ENCODE data around the gene HGFAC.

DNA sequence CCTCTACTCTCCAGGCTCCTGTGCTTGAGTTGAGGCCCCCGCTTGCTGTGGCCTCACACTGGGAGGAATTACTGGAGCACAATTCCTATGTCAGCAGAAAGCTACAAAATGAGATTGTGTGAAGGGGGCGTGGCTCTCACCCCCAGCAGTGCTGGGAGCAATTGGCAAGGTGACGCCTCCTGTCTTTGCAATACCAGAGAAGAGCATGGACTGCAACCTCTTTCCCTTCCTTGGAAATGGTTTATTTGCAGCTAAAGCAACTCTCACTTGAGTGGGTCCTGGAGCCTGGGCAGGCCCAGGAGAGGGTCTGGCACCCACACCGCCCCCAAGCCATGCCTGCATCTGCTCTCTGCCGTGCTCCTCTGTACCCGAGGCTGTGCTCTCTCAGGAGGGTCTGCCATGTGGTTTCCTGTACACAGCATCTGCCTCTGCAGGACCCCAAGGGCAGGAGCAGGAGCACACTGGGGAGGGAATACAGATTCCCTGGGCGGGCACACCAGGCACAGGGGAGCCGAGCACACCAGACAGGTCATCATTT lies 32.9 kb upstream of the HGFAC start:
- TF ChIP-seq POLR2A (IDR thresholded peaks at IDR 0.05) (no peak), CTCF (IDR thresholded peaks at IDR 0.05) (no peak)
